H9 (cell line): ENCODE data around the gene DAPK1. TPM values are rescaled to one million over a fixed set of nuclear protein-coding genes. Genes with fewer than 3 reads are reported as not detected.
A peak's percentile ranks its signal among the peaks of the same experiment; 100 is the strongest.

ENCODE experiments used
- DNase-seq: peaks from one replicate; pipeline ENCODE4 v3.0.0-alpha.2; 2017
- H2AFZ ChIP-seq: one replicate; pipeline ENCODE4 v1.6.1; 2013; ENCODE audit warnings: mild to moderate bottlenecking, low read length, control low read depth, moderate library complexity
- H2AK5ac ChIP-seq: 2 replicates; pipeline ENCODE4 v1.6.1; 2013; ENCODE audit warnings: low read length, control low read depth, mixed read lengths; ENCODE audit not compliant: insufficient read length
- H2BK120ac ChIP-seq: one replicate; pipeline ENCODE4 v1.6.1; 2013; ENCODE audit warnings: low read depth, mild to moderate bottlenecking, low read length, control low read depth, inconsistent platforms; ENCODE audit not compliant: poor library complexity, severe bottlenecking
- H2BK12ac ChIP-seq: 2 replicates; pipeline ENCODE4 v1.6.1; 2013; ENCODE audit warnings: low read length, control low read depth, mixed read lengths, low read depth; ENCODE audit not compliant: insufficient read length
- H2BK15ac ChIP-seq: 2 replicates; pipeline ENCODE4 v1.6.1; 2013; ENCODE audit warnings: low read depth, low read length, control low read depth
- H2BK20ac ChIP-seq: one replicate; pipeline ENCODE4 v1.6.1; 2013; ENCODE audit warnings: low read depth, mild to moderate bottlenecking, low read length, control low read depth, inconsistent platforms; ENCODE audit not compliant: poor library complexity, severe bottlenecking
- H2BK5ac ChIP-seq: 2 replicates; pipeline ENCODE4 v1.6.1; 2013; ENCODE audit warnings: low read length, control low read depth, mixed read lengths; ENCODE audit not compliant: insufficient read length
- H3K14ac ChIP-seq: 2 replicates; pipeline ENCODE4 v1.6.1; 2013; ENCODE audit warnings: low read length, control low read depth; ENCODE audit not compliant: insufficient read depth
- H3K18ac ChIP-seq: 2 replicates; pipeline ENCODE4 v1.6.1; 2013; ENCODE audit warnings: low read depth, mild to moderate bottlenecking, mixed read lengths, low read length, control low read depth; ENCODE audit not compliant: insufficient read length
- H3K23ac ChIP-seq: 2 replicates; pipeline ENCODE4 v1.6.1; 2013; ENCODE audit warnings: low read length, control low read depth, mixed read lengths, low read depth; ENCODE audit not compliant: insufficient read length
- H3K23me2 ChIP-seq: 2 replicates; pipeline ENCODE4 v1.6.1; 2013; ENCODE audit warnings: low read depth, mild to moderate bottlenecking, mixed read lengths, low read length, control low read depth; ENCODE audit not compliant: insufficient read length, poor library complexity, severe bottlenecking
- H3K27ac ChIP-seq: 2 replicates; pipeline ENCODE4 v1.5.1; 2013; ENCODE audit warnings: low read length, control low read depth, mixed read lengths, low read depth; ENCODE audit not compliant: insufficient read length
- H3K27me3 ChIP-seq: 2 replicates; pipeline ENCODE4 v1.6.1; 2013; ENCODE audit warnings: low read length, control low read depth, inconsistent platforms; ENCODE audit not compliant: insufficient read depth
- H3K4ac ChIP-seq: 2 replicates; pipeline ENCODE4 v1.6.1; 2013; ENCODE audit warnings: low read depth, mild to moderate bottlenecking, control low read depth, inconsistent platforms, low read length, moderate library complexity
- H3K4me1 ChIP-seq: 2 replicates; pipeline ENCODE4 v1.6.1; 2013; ENCODE audit warnings: low read length, control low read depth, inconsistent platforms; ENCODE audit not compliant: insufficient read depth
- H3K4me2 ChIP-seq: 2 replicates; pipeline ENCODE4 v1.6.1; 2013; ENCODE audit warnings: low read length, control low read depth, mixed read lengths; ENCODE audit not compliant: insufficient read length, insufficient read depth
- H3K56ac ChIP-seq: 2 replicates; pipeline ENCODE4 v1.6.1; 2013; ENCODE audit warnings: low read depth, mild to moderate bottlenecking, mixed read lengths, low read length, control low read depth; ENCODE audit not compliant: insufficient read length
- H3K79me1 ChIP-seq: 2 replicates; pipeline ENCODE4 v1.6.1; 2013; ENCODE audit warnings: low read depth, mild to moderate bottlenecking, moderate library complexity, low read length, control low read depth, inconsistent platforms; ENCODE audit not compliant: insufficient read depth, poor library complexity, severe bottlenecking
- H3K79me2 ChIP-seq: 2 replicates; pipeline ENCODE4 v1.6.1; 2013; ENCODE audit warnings: low read length, control low read depth, inconsistent platforms; ENCODE audit not compliant: insufficient read depth
- H3K9ac ChIP-seq: 2 replicates; pipeline ENCODE4 v1.6.1; 2013; ENCODE audit warnings: low read length, control low read depth, mixed read lengths; ENCODE audit not compliant: insufficient read length; ENCODE audit errors: extremely low read depth
- H3K9me3 ChIP-seq: one replicate; pipeline ENCODE4 v1.6.1; 2013; ENCODE audit warnings: low read depth, low read length, inconsistent platforms; ENCODE audit not compliant: control insufficient read depth
- H3T11ph ChIP-seq: one replicate; pipeline ENCODE4 v1.6.1; 2013; ENCODE audit warnings: mild to moderate bottlenecking, low read length, control low read depth, inconsistent platforms
- H4K20me1 ChIP-seq: one replicate; pipeline ENCODE4 v1.6.1; 2013; ENCODE audit not compliant: control insufficient read depth, insufficient read length, insufficient read depth
- H4K5ac ChIP-seq: 2 replicates; pipeline ENCODE4 v1.6.1; 2013; ENCODE audit warnings: low read depth, mild to moderate bottlenecking, mixed read lengths, low read length, control low read depth; ENCODE audit not compliant: insufficient read length
- H4K8ac ChIP-seq: replicated peaks from 2 replicates; pipeline ENCODE4 v1.6.1; 2013; ENCODE audit warnings: low read length, control low read depth, mixed read lengths, low read depth; ENCODE audit not compliant: insufficient read length
- H4K91ac ChIP-seq: 2 replicates; pipeline ENCODE4 v1.6.1; 2013; ENCODE audit warnings: low read depth, mild to moderate bottlenecking, moderate library complexity, mixed read lengths, low read length, control low read depth; ENCODE audit not compliant: insufficient read length
- H3K27ac Mint-ChIP-seq, 3 experiments: 2 replicates in 2 of 3; 3 replicates in 1 of 3; pipeline ENCODE4 v1.8.0; 2020 to 2021; ENCODE audit warnings: mixed read lengths in 3 of 3, mild to moderate bottlenecking in 1 of 3, moderate library complexity in 1 of 3
- H3K27me3 Mint-ChIP-seq: 2 replicates; pipeline ENCODE4 v1.8.0; 2021; ENCODE audit warnings: low read depth, mild to moderate bottlenecking, moderate library complexity, mixed read lengths
- H3K36me3 Mint-ChIP-seq, 3 experiments: 2 replicates in 2 of 3; 3 replicates in 1 of 3; pipeline ENCODE4 v1.8.0; 2020 to 2021; ENCODE audit warnings: low read depth in 3 of 3, mixed read lengths in 3 of 3; ENCODE audit not compliant: insufficient read depth in 1 of 3
- H3K4me1 Mint-ChIP-seq, 2 experiments: 2 replicates each; pipeline ENCODE4 v1.8.0; 2020; ENCODE audit warnings: mixed read lengths in 2 of 2
- H3K4me3 Mint-ChIP-seq, 2 experiments: 2 replicates in 1 of 2; 3 replicates in 1 of 2; pipeline ENCODE4 v1.8.0; 2020 to 2021; ENCODE audit warnings: mild to moderate bottlenecking in 2 of 2, mixed read lengths in 2 of 2, moderate library complexity in 1 of 2
- H3K9me3 Mint-ChIP-seq, 2 experiments: 2 replicates in 1 of 2; 3 replicates in 1 of 2; pipeline ENCODE4 v1.8.0; 2020; ENCODE audit warnings: mild to moderate bottlenecking in 2 of 2, mixed read lengths in 2 of 2, moderate library complexity in 1 of 2
- CTCF ChIP-seq: fragments of 200-600 bp; sonication (generic); conservative IDR thresholded peaks from 3 replicates; pipeline ENCODE4 v1.8.0; 2021; ENCODE audit warnings: antibody characterized with exemption, mild to moderate bottlenecking
- WGBS: extraction: QIAGEN DNeasy Blood & Tissue Kit; methylation state at CpG from one replicate; pipeline ENCODE4 v1.1.7; 2013; ENCODE audit warnings: missing lambda C conversion rate, low lambda C conversion rate, mixed read lengths; ENCODE audit not compliant: insufficient read length; ENCODE audit errors: extremely low coverage; 5-methylcytosine and 5-hydroxymethylcytosine counted together
- total RNA-seq: library from RNA; stranded (reverse); gene quantifications from 2 replicates; pipeline ENCODE4 v1.2.1, GENCODE V29; 2021

DAPK1 gene
- total RNA-seq, 1 experiment from 2014 or later = 79.4 TPM

- H3K4me2 ChIP-seq = no peak overlapping the region
- WGBS = no CpG with 5 or more reads among the region's 12 CpGs
- H4K8ac ChIP-seq = no peak overlapping the region
- no peak overlapping the region for H3K27ac ChIP-seq
- no peak overlapping the region for H3K9ac ChIP-seq
- H2AK5ac ChIP-seq = no peak overlapping the region
- peak overlapping the region in 1 of 3 experiments; percentile 68; a peak in 1 of 7 replicates for H3K27ac Mint-ChIP-seq
- H3K23me2 ChIP-seq = no peaks in the 10 kb centered on the region
- H3K4ac ChIP-seq = no peak overlapping the region
- H3K56ac ChIP-seq = no peak overlapping the region
- no peak overlapping the region for H4K5ac ChIP-seq
- no peaks in the 10 kb centered on the region for H3K79me1 ChIP-seq
- TF ChIP-seq CTCF = no peak
- DNase-seq = no peak
- H3K14ac ChIP-seq = no peak overlapping the region
- H3K18ac ChIP-seq = no peak overlapping the region
- H3K27me3 ChIP-seq = no peaks in the 10 kb centered on the region
- H4K91ac ChIP-seq = no peak overlapping the region
- no peaks in the 10 kb centered on the region; the same call in 1 of the 2 replicates for H3K79me2 ChIP-seq
- no peak overlapping the region for H3K23ac ChIP-seq
- H3K4me1 Mint-ChIP-seq = peaks cover 52 to 63% of the 10 kb centered on the region in 2 experiments
- no peak overlapping the region for H2BK20ac ChIP-seq
- no peaks in the 10 kb centered on the region; the same call in none of the 2 replicates for H3K4me1 ChIP-seq
- no peak overlapping the region for H2BK5ac ChIP-seq
- H2BK120ac ChIP-seq = no peak overlapping the region
- H3K9me3 ChIP-seq = no peaks in the 10 kb centered on the region
- H2AFZ ChIP-seq = no peak overlapping the region
- H4K20me1 ChIP-seq = no peaks in the 10 kb centered on the region
- no peak overlapping the region for H3K4me3 Mint-ChIP-seq
- peaks cover 42 to 53% (median 51%) of the 10 kb centered on the region in 3 experiments for H3K36me3 Mint-ChIP-seq
- H3K9me3 Mint-ChIP-seq = no peaks in the 10 kb centered on the region
- no peaks in the 10 kb centered on the region for H3K27me3 Mint-ChIP-seq
- no peak overlapping the region for H3T11ph ChIP-seq
- H2BK15ac ChIP-seq = no peak overlapping the region
- no peak overlapping the region for H2BK12ac ChIP-seq
Measured at GRCh38 chr9:87610200-87611155, 112.8 kb downstream of the DAPK1 start.
